Mesenchymal stem cell (in vitro differentiated cells and primary cell): Measurements from ENCODE around the gene ZNF26.

ENCODE experiments used
- DNase-seq: peaks from one replicate; pipeline ENCODE4 v3.0.0-alpha.2; 2013
- H2AFZ ChIP-seq: one replicate; pipeline ENCODE4 v1.6.1; 2013; ENCODE audit warnings: low read depth, mild to moderate bottlenecking, control low read depth, inconsistent platforms, low read length, moderate library complexity
- H2AK5ac ChIP-seq: 2 replicates; pipeline ENCODE4 v1.6.1; 2013; ENCODE audit warnings: low read length, moderate library complexity, mild to moderate bottlenecking, inconsistent platforms; ENCODE audit not compliant: severe bottlenecking
- H2BK120ac ChIP-seq: one replicate; pipeline ENCODE4 v1.6.1; 2013; ENCODE audit warnings: low read depth, mild to moderate bottlenecking, inconsistent platforms, low read length, moderate library complexity
- H2BK12ac ChIP-seq, 2 experiments: one replicate each; pipeline ENCODE4 v1.6.1; 2013; ENCODE audit warnings: inconsistent platforms in 2 of 2, low read length in 2 of 2, mild to moderate bottlenecking in 2 of 2, moderate library complexity in 2 of 2, control low read depth in 1 of 2
- H2BK15ac ChIP-seq: one replicate; pipeline ENCODE4 v1.6.1; 2013; ENCODE audit warnings: mild to moderate bottlenecking, low read depth, inconsistent platforms; ENCODE audit not compliant: poor library complexity, severe bottlenecking
- H2BK5ac ChIP-seq: 2 replicates; pipeline ENCODE4 v1.6.1; 2013; ENCODE audit warnings: low read depth, mild to moderate bottlenecking, low read length, control low read depth, inconsistent platforms; ENCODE audit not compliant: poor library complexity, severe bottlenecking
- H3K14ac ChIP-seq, 2 experiments: one replicate each; pipeline ENCODE4 v1.6.1; 2013; ENCODE audit warnings: inconsistent platforms in 2 of 2, low read length in 2 of 2, control low read depth in 1 of 2, mild to moderate bottlenecking in 1 of 2, moderate library complexity in 1 of 2
- H3K18ac ChIP-seq, 2 experiments: one replicate each; pipeline ENCODE4 v1.6.1; 2013; ENCODE audit warnings: inconsistent platforms in 2 of 2, low read length in 2 of 2, control low read depth in 1 of 2, low read depth in 1 of 2, mild to moderate bottlenecking in 1 of 2
- H3K23ac ChIP-seq, 2 experiments: one replicate each; pipeline ENCODE4 v1.6.1; 2013; ENCODE audit warnings: inconsistent platforms in 2 of 2, low read length in 2 of 2, mild to moderate bottlenecking in 2 of 2, moderate library complexity in 2 of 2, control low read depth in 1 of 2
- H3K27ac ChIP-seq: 2 replicates; pipeline ENCODE4 v1.5.1; 2013; ENCODE audit warnings: mild to moderate bottlenecking, moderate library complexity, low read length, control low read depth, inconsistent platforms; ENCODE audit not compliant: poor library complexity, severe bottlenecking
- H3K27me3 ChIP-seq, 2 experiments: 2 replicates each; pipeline versions ENCODE4 v1.6.1 to v1.7.0; 2013; ENCODE audit warnings: low read length in 2 of 2, mild to moderate bottlenecking in 2 of 2, moderate library complexity in 2 of 2, control low read depth in 1 of 2, inconsistent platforms in 1 of 2; ENCODE audit not compliant: control insufficient read depth in 1 of 2, insufficient read depth in 1 of 2
- H3K36me3 ChIP-seq, 2 experiments: 2 replicates each; pipeline versions ENCODE4 v1.6.1 to v1.7.0; 2013; ENCODE audit warnings: low read length in 2 of 2, control low read depth in 1 of 2, inconsistent platforms in 1 of 2, low read depth in 1 of 2, mild to moderate bottlenecking in 1 of 2; ENCODE audit not compliant: insufficient read depth in 2 of 2, control insufficient read depth in 1 of 2
- H3K4ac ChIP-seq, 2 experiments: one replicate each; pipeline ENCODE4 v1.6.1; 2013; ENCODE audit warnings: inconsistent platforms in 2 of 2, low read length in 2 of 2, mild to moderate bottlenecking in 2 of 2, moderate library complexity in 2 of 2, control low read depth in 1 of 2, low read depth in 1 of 2
- H3K4me1 ChIP-seq: 2 replicates; pipeline ENCODE4 v1.6.1; 2013; ENCODE audit warnings: low read depth, low read length, control low read depth; ENCODE audit not compliant: control insufficient read depth, insufficient read depth
- H3K4me2 ChIP-seq: 2 replicates; pipeline ENCODE4 v1.6.1; 2013; ENCODE audit warnings: low read length, mild to moderate bottlenecking, inconsistent platforms; ENCODE audit not compliant: poor library complexity, severe bottlenecking
- H3K4me3 ChIP-seq, 2 experiments: 2 replicates each; pipeline versions ENCODE4 v1.5.1 to v1.7.0; 2013; ENCODE audit warnings: low read length in 2 of 2, mild to moderate bottlenecking in 2 of 2, control low read depth in 1 of 2, low read depth in 1 of 2; ENCODE audit not compliant: insufficient read depth in 1 of 2
- H3K79me1 ChIP-seq: replicated peaks from 2 replicates; pipeline ENCODE4 v1.6.1; 2013; ENCODE audit warnings: mild to moderate bottlenecking, control low read depth, low read length, inconsistent platforms; ENCODE audit not compliant: poor library complexity, severe bottlenecking
- H3K9ac ChIP-seq: 2 replicates; pipeline ENCODE4 v1.7.0; 2013; ENCODE audit warnings: mild to moderate bottlenecking, low read length, moderate library complexity
- H3K9me3 ChIP-seq: 2 replicates; pipeline ENCODE4 v1.7.0; 2013; ENCODE audit warnings: mild to moderate bottlenecking, low read length; ENCODE audit not compliant: control insufficient read depth
- H4K8ac ChIP-seq: one replicate; pipeline ENCODE4 v1.6.1; 2013; ENCODE audit warnings: inconsistent platforms, mild to moderate bottlenecking, low read length, moderate library complexity
- H4K91ac ChIP-seq: one replicate; pipeline ENCODE4 v1.6.1; 2013; ENCODE audit warnings: mild to moderate bottlenecking, low read length, inconsistent platforms
- WGBS: methylation state at CpG from one replicate; pipeline ENCODE4 v1.1.7; 2013; ENCODE audit warnings: mixed read lengths; 5-methylcytosine and 5-hydroxymethylcytosine counted together

The ZNF26 gene

GRCh38 chr12:133057446-133057845, 71.3 kb downstream of the ZNF26 start:
- no peaks in the 10 kb centered on the region for H3K4me1 ChIP-seq
- H3K4ac ChIP-seq: no peak overlapping the region
- peak; percentile 10 for DNase-seq
- no peak overlapping the region for H3K14ac ChIP-seq
- no peak overlapping the region for H2BK120ac ChIP-seq
- H3K9me3 ChIP-seq: peaks cover 98% of the 10 kb centered on the region
- no peak overlapping the region for H2BK12ac ChIP-seq
- no peaks in the 10 kb centered on the region for H3K27me3 ChIP-seq
- peaks cover 8% of the 10 kb centered on the region for H3K79me1 ChIP-seq
- peaks cover 23 to 83% of the 10 kb centered on the region in 2 experiments for H3K36me3 ChIP-seq
- H4K8ac ChIP-seq: no peak overlapping the region
- H2BK15ac ChIP-seq: no peak overlapping the region
- no peak overlapping the region for H3K4me2 ChIP-seq
- H3K9ac ChIP-seq: no peak overlapping the region
- H2AFZ ChIP-seq: no peak overlapping the region
- no peak overlapping the region for H2BK5ac ChIP-seq
- H3K27ac ChIP-seq: no peak overlapping the region
- no peak overlapping the region for H3K18ac ChIP-seq
- no peak overlapping the region for H4K91ac ChIP-seq
- no peak overlapping the region for H3K23ac ChIP-seq
- H2AK5ac ChIP-seq: no peak overlapping the region
- H3K4me3 ChIP-seq: peak overlapping the region in 1 of 2 experiments; percentile 61
- 100% methylated on average over 2 of the region's 5 CpGs for WGBS

GRCh38 chr12:133058203-133059113, 72.3 kb downstream of the ZNF26 start:
- Histone ChIP-seq H3K79me1 (peaks cover 3% of the 10 kb centered on the region), H4K8ac (no peak overlapping the region), H2AK5ac (no peak overlapping the region), H3K4me1 (no peaks in the 10 kb centered on the region), H2BK5ac (no peak overlapping the region), H4K91ac (no peak overlapping the region), H2AFZ (no peak overlapping the region), H3K14ac (no peak overlapping the region), H3K4ac (no peak overlapping the region), H3K9ac (no peak overlapping the region), H3K23ac (no peak overlapping the region), H3K4me2 (no peak overlapping the region), H2BK12ac (no peak overlapping the region), H3K27ac (no peak overlapping the region), H2BK120ac (no peak overlapping the region), H3K9me3 (peaks cover 98% of the 10 kb centered on the region), H2BK15ac (no peak overlapping the region), H3K27me3 (no peaks in the 10 kb centered on the region), H3K36me3 (peaks cover 22 to 80% of the 10 kb centered on the region in 2 experiments), H3K4me3 (peak overlapping the region in 1 of 2 experiments; percentile 61), H3K18ac (no peak overlapping the region)
- WGBS: 100% methylated on average over 6 of the region's 8 CpGs
- peak; percentile 19 for DNase-seq

GRCh38 chr12:133061954-133062353, 75.8 kb downstream of the ZNF26 start:
- no peak for DNase-seq
- no peaks in the 10 kb centered on the region for H3K27me3 ChIP-seq
- H2BK120ac ChIP-seq: no peak overlapping the region
- H3K4ac ChIP-seq: no peak overlapping the region
- H2AFZ ChIP-seq: no peak overlapping the region
- H2BK5ac ChIP-seq: no peak overlapping the region
- H3K9ac ChIP-seq: no peak overlapping the region
- H3K23ac ChIP-seq: no peak overlapping the region
- H3K14ac ChIP-seq: no peak overlapping the region
- no peak overlapping the region for H2BK15ac ChIP-seq
- H3K4me2 ChIP-seq: no peak overlapping the region
- peaks cover 14 to 49% of the 10 kb centered on the region in 2 experiments for H3K36me3 ChIP-seq
- H2BK12ac ChIP-seq: no peak overlapping the region
- H3K18ac ChIP-seq: no peak overlapping the region
- no peak overlapping the region for H4K91ac ChIP-seq
- WGBS: 94% methylated on average over 1 of the region's 1 CpG
- H2AK5ac ChIP-seq: no peak overlapping the region
- no peaks in the 10 kb centered on the region for H3K4me1 ChIP-seq
- no peak overlapping the region for H3K27ac ChIP-seq
- H3K79me1 ChIP-seq: no peaks in the 10 kb centered on the region
- no peak overlapping the region for H4K8ac ChIP-seq
- H3K4me3 ChIP-seq: peak overlapping the region in 1 of 2 experiments; percentile 61
- peaks cover 98% of the 10 kb centered on the region for H3K9me3 ChIP-seq

- H3K9ac ChIP-seq: no peak overlapping the region
- H3K9me3 ChIP-seq: peaks cover 98% of the 10 kb centered on the region
- no peak overlapping the region for H4K8ac ChIP-seq
- H3K4me1 ChIP-seq: no peaks in the 10 kb centered on the region
- no peak for DNase-seq
- H3K4me2 ChIP-seq: no peak overlapping the region
- 93% methylated on average over 1 of the region's 1 CpG for WGBS
- no peak overlapping the region for H2BK15ac ChIP-seq
- no peak overlapping the region for H2BK12ac ChIP-seq
- H3K36me3 ChIP-seq: peaks cover 8 to 33% of the 10 kb centered on the region in 2 experiments
- H3K79me1 ChIP-seq: no peaks in the 10 kb centered on the region
- no peak overlapping the region for H3K4ac ChIP-seq
- no peak overlapping the region for H2AK5ac ChIP-seq
- H3K14ac ChIP-seq: no peak overlapping the region
- no peak overlapping the region for H2BK120ac ChIP-seq
- H2BK5ac ChIP-seq: no peak overlapping the region
- no peak overlapping the region for H4K91ac ChIP-seq
- peak overlapping the region in 1 of 2 experiments; percentile 61 for H3K4me3 ChIP-seq
- no peak overlapping the region for H2AFZ ChIP-seq
- no peak overlapping the region for H3K18ac ChIP-seq
- H3K27ac ChIP-seq: no peak overlapping the region
- no peak overlapping the region for H3K23ac ChIP-seq
- H3K27me3 ChIP-seq: no peaks in the 10 kb centered on the region
Measured at GRCh38 chr12:133063556-133063955, 77.4 kb downstream of the ZNF26 start.
